Measurements from ENCODE around the gene PIP4K2B. TPM values are rescaled to one million over a fixed set of nuclear protein-coding genes. Genes with fewer than 3 reads are reported as not detected.
A peak's percentile ranks its signal among the peaks of the same experiment; 100 is the strongest.
"Not testable (repeated sequence)": the region's sequence is repeated elsewhere in the genome, so short reads cannot be mapped to it uniquely, and the experiment has no call there.

PIP4K2B gene
- total RNA-seq, 1 donor from 2014 or later = 74.6 TPM

DNA sequence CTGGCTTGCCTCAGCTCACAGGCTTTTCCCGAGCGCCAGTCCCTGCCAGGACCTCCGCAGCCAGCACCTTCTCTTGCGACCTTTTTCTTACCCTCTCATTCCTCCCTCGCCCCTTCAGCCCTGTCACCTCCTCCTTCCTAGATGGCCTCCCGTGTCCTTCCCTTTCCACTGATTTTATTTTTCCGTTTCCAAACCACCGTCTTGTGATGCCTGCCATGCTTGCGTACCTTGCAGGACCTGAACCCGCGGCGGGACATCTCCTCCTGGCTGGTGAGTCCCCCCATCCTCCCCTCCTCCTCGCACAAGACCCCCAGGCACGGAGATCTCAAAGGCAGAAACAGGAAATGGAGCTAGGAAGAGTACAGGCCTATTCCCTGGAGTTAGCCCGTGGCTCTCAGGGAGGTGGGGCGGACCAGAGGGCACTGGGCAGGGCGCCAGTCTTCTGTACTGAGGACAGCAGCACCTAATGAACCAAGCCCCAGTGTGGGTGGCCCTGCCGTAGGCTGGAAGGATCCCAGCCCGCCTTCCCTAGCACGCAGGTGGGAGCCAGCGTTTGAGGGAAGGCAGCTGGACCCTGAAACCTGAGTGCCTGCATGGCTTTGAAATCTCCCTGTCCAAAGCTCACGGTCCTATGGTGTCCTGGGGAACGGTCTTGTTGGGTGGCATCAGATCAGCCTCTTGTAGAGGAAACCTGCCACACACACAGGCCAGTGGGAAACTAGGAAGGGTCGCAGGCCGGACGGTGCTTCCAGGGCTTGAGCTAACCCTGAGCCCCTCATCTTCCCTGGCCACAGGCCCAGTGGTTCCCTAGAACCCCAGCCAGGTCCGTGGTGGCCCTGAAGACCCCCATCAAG, 68.6 kb downstream of the PIP4K2B start:
- DNase-seq (ENCODE audit: low read depth) = peak; percentile 69

DNA sequence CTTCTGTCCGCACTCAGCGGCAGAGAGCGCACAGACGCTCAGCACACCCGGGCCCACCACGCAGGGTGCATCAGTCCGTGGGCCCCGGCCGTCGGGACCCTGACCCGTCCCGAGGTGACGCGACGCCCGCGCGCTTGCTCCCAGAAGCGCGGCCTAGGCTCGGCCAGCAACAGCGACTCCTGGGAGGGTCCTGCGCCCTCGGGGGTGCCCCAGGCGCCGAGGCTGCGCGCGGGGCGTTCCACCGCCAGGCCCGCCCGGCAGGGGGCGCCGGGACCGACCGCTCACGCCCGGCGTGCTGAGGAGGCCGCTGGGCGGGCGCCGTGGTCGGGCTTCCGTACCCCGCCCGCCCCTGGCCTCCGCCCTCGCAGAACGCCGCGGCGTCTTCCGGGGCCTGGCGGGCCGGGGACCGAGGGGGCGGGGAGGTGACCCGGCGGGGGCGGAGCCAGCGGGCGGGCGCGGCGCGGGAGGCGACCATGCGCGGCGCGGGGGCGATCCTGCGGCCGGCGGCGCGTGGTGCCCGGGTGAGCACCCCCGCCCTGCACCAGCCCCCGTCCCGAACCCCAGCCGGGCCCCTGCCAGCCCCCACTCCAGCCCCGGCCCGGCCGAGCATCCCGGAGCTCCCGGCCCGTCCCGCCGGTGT, 69.3 kb downstream of the PIP4K2B start, which contains the start of gene CISD3:
CISD3 (plus strand) TSS at position 456 of the 640 bp plus-strand sequence; CDS start at position 474, 18 bp downstream.
- peak; percentile 36 for DNase-seq (ENCODE audit: low read depth)

DNA sequence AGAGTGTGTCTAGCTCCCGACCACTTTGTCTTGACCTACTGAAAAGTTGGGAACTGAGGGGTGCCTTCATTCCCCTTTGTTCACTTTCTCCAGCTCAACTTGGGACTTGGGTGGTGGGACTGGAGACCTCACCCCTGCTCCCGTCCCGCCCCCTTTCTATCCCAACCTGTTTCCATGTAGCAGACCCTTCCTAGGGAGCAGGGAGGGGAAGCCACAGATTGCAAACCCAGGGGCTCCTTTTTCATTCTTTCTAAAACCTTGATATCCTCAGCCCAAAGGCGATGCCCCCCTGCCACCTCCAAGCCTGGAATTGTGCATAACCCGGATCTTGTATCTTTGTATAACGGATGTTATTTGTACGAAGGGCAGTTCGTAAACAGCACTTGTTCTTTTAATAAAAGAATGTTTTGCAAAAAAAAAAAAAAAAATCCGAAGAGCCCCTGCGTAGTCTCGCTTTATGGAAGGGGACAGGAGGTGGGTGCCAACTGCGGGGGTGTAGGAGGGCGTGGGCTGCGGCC, 69.9 kb downstream of the PIP4K2B start:
- no peak for DNase-seq (ENCODE audit: low read depth)

DNA sequence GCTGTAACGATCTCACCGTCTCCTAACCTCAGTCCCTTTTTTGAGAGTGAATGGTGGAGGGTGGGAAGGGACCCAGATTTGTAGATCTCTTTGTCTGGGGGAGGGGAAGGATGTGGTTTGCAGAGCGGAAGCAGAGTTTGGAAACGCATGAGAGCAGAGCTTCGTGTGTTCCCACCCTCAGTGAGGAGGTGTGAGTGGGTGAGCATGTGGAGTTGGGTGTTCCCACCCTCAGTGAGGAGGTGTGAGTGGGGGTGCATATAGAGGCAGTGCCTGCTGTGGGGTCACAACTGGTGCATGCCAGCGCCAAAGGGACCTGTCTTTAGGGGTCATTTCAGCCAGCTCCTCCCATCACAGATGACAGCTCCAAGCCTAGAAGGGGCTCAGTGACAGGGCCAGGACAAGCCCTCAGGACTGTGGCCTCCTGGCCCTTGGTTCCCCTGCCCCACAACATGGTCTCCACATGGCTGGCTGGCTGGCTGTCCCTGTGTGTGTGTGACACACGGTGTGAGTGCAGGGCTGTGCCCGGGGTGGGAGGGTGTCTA, 71.0 kb downstream of the PIP4K2B start:
- no peak for DNase-seq (ENCODE audit: low read depth)

DNA sequence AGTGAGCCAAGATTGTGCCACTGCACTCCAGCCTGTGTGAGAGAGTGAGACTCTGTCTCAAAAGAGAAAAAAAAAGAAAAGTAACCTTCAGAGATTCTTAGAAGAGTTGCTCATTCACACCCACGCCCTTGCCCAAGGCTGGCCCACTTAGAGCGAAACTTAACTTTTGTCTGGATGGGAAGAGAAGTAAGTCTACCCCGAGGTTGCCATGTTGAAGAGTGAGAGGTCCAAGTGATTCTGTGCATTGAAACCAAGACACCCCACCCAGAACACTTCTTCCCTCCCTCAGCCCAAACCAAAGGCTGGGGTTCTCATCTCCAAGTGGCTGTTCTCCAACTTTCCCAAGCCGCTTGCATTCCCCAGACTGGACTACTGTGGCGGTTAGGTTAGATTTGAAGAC, 71.6 kb downstream of the PIP4K2B start:
- no peak for DNase-seq (ENCODE audit: low read depth)

DNA sequence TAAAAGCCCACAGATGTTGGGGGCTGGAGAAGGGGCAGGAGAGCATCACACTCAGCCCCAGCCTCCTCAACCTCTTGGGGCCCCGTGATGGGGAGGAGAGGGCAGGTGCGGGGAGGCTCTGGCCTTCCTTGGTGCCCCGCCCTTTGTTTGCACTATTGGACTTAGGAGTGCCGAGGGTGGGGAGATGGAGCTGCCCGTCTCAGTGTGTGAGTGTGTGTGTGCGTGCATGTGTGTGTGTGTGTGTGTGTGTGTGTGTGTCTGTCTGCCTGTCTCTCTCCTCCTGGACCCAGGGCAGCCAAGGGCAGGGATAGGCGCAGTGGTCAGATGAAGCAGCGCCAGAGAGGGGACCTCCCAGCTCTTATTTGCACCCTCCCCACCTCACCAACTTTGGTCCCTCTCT, 73.2 kb downstream of the PIP4K2B start:
- not testable (repeated sequence) for DNase-seq (ENCODE audit: low read depth)

DNA sequence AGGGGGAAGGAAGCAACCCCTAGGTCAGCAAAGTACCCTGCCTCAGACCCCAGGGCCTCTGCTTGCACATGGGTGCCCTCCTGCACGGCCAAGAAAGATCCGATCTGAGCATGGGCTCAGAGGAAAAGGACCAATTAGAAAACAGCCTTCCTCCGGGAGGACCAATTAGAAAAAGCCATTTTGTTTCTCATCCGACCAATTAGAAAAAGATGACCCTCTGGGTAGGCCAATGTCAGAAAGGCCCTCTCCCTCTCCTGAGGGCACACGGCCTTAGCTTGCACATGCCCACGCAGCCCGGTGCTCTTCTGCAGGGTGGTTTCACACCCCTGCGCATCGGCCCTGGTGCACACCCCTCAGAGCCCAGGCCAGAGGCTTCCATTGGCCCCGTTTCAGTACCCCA, 74.3 kb downstream of the PIP4K2B start:
- no peak for DNase-seq (ENCODE audit: low read depth)

DNA sequence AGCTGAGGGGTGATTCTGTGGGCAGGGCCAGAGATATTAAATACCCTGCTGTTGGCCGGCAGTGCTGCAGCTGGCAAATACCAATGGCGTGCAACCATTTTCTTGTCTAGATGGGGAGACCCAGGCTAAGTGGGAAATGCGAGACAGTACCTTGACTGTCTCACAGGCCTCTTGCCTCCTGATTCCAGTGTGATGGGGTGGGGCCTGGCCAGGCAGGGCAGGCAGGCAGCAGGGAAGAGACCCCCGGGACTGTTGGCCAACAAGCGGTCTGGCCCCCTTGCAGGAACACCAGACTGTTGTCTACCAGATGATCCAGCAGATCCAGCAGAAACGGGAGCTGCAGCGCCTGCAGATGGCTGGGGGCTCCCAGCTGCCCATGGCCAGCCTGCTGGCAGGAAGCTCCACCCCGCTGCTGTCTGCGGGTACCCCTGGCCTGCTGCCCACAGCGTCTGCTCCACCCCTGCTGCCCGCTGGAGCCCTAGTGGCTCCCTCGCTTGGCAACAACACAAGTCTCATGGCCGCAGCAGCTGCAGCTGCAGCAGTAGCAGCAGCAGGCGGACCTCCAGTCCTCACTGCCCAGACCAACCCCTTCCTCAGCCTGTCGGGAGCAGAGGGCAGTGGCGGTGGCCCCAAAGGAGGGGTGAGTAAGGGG, 74.9 kb downstream of the PIP4K2B start:
- no peak for DNase-seq (ENCODE audit: low read depth)

DNA sequence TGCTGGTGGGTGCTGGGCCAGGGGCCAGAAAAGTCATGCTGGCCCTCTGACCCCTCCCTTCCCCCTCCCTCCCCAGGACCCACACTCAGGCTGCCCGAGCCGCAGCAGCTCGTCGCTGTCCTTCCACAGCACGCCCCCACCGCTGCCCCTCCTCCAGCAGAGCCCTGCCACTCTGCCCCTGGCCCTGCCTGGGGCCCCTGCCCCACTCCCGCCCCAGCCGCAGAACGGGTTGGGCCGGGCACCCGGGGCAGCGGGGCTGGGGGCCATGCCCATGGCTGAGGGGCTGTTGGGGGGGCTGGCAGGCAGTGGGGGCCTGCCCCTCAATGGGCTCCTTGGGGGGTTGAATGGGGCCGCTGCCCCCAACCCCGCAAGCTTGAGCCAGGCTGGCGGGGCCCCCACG, 77.6 kb downstream of the PIP4K2B start:
- DNase-seq (ENCODE audit: low read depth) = no peak

DNA sequence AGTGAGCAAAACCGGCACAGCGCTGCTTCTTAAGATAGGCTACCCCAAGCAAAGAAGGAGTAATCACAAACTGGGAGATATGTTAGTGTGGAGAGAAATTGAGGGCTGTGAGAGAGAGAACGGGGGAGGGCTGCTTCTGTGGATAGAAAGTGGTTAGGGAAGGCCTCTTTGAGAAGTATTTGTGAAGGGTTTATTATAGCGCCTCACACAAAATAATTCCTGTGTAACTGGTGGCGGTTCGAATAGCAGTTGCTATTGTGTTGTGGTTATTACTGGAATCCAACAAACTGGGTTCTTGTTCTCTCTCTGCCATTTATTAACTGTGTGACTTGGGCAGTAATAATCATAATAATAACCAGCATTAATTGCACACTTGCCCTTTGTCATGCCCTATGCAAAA, 78.4 kb downstream of the PIP4K2B start:
- no peak for DNase-seq (ENCODE audit: low read depth)

DNA sequence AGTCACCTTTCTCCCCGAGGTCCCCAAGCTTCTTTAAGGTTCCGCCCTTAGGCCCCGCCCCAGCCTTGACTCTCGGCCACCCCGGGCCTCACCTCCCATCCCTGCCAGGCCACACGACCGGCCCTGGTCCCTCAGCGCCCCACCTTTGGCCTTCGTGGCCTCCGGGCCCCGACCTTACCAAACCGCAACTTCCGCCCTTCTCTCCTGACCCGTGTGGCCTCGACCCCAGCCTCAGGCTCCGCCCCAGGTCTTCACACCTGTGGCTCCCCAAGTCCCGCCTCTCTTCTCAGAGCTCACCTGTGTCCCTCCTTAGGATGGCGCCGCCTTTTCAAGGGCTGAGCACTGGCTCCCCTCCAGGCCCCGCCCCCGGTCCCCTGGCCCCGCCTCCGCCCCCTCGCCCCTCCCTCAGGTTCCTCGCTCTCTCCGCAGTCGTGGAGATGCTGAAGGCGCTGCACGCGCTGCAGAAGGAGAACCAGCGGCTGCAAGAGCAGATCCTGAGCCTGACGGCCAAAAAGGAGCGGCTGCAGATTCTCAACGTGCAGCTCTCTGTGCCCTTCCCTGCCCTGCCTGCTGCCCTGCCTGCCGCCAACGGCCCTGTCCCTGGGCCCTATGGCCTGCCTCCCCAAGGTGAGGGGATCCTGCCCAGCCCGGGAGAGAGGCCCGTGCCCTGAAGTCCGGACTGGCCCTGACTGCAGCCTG, 79.3 kb downstream of the PIP4K2B start:
- DNase-seq (ENCODE audit: low read depth) = no peak

DNA sequence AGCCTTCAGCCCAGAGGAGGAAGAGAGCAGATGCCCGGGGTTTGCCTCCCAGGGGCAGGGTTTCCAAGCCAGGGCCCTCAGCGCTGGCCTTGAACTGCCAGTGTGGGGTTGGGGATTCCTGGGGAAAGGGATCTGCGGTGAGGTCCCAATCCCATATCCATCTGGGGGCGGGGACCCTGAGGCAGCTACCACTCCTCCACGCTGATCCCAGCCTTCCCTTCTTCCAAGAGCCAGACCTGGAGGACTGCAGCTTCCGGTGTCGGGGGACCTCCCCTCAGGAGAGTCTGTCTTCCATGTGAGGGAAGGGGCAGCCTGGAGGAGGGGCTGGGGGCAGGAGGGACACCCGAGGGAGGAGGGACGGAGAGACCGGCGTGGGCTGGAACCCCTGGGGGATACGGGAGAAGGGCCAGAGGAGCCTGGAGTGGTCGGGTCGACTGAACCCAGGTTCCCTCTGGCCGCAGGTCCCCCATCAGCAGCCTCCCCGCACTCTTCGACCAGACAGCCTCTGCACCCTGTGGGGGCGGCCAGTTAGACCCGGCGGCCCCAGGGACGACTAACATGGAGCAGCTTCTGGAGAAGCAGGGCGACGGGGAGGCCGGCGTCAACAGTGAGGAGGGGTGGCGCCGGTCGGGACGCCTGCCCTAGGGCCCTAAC, 79.9 kb downstream of the PIP4K2B start:
- DNase-seq (ENCODE audit: low read depth) = no peak

DNA sequence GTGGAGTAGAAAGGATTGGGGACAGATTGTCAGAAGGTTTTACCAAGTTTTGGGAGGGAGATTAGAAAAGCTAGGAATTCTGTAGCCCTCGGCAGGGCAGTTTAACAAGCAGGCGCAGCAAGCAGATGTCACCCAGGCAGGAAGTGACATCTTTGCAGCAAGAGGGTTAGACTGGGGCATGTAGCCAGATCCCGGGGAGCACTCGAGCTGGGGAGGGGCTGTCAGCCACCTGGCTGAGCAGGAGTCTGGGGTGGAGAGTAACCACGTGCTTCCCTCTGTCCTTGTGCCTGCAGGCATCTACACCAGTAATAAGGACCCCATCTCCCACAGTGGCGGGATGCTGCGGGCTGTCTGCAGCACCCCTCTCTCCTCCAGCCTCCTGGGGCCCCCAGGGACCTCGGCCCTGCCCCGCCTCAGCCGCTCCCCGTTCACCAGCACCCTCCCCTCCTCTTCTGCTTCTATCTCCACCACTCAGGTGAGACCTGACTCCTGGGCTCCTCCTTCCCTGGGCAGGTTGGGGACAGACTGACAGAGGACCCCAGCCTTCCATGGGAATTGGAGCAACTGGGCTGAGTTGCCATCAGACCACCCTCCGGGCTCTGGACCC, 82.1 kb downstream of the PIP4K2B start:
- no peak for DNase-seq (ENCODE audit: low read depth)

DNA sequence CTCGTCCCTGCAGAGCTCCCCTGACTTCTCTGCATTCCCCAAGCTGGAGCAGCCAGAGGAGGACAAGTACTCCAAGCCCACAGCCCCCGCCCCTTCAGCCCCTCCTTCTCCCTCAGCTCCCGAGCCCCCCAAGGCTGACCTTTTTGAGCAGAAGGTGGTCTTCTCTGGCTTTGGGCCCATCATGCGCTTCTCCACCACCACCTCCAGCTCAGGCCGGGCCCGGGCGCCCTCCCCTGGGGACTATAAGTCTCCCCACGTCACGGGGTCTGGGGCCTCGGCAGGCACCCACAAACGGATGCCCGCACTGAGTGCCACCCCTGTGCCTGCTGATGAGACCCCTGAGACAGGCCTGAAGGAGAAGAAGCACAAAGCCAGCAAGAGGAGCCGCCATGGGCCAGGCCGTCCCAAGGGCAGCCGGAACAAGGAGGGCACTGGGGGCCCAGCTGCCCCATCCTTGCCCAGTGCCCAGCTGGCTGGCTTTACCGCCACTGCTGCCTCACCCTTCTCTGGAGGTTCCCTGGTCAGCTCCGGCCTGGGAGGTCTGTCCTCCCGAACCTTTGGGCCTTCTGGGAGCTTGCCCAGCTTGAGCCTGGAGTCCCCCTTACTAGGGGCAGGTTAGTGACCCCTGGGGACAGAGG, 82.9 kb downstream of the PIP4K2B start:
- DNase-seq (ENCODE audit: low read depth) = no peak

Other genes starting within 250 kb of the PIP4K2B start
- 0.17 and 0.25 TPM in 2 replicates for gene SRCIN1, start 193.6 kb downstream of the PIP4K2B start, total RNA-seq
- 2.1 and 2.6 TPM in 2 replicates for gene EPOP, start 124.6 kb downstream of the PIP4K2B start, total RNA-seq
- gene MLLT6, start 94.3 kb downstream of the PIP4K2B start, total RNA-seq = 23.4 and 47.7 TPM in 2 replicates
- gene CISD3, start 69.2 kb downstream of the PIP4K2B start, total RNA-seq = 2.0 and 2.4 TPM in 2 replicates
- 1.7 and 8.6 TPM in 2 replicates for gene PCGF2, start 51.2 kb downstream of the PIP4K2B start, total RNA-seq
- gene PSMB3, start 46.8 kb downstream of the PIP4K2B start, total RNA-seq = 129 and 436 TPM in 2 replicates
- 6.4 and 16.5 TPM in 2 replicates for gene CWC25, start 25.8 kb upstream of the PIP4K2B start, total RNA-seq
- 1,111 and 1,343 TPM in 2 replicates for gene RPL23, start 54.2 kb upstream of the PIP4K2B start, total RNA-seq
- 180 and 272 TPM in 2 replicates for gene LASP1, start 70.5 kb upstream of the PIP4K2B start, total RNA-seq
- not detected in 2 replicates for gene FBXO47, start 167.8 kb upstream of the PIP4K2B start, total RNA-seq

All from renal cortical epithelial cell (primary cell).